ENCODE results near the gene MVK. TPM values are rescaled to one million over a fixed set of nuclear protein-coding genes. Genes with fewer than 3 reads are reported as not detected.

MVK gene
- total RNA-seq, 1 donor from 2014 or later: 12.4 TPM

DNA sequence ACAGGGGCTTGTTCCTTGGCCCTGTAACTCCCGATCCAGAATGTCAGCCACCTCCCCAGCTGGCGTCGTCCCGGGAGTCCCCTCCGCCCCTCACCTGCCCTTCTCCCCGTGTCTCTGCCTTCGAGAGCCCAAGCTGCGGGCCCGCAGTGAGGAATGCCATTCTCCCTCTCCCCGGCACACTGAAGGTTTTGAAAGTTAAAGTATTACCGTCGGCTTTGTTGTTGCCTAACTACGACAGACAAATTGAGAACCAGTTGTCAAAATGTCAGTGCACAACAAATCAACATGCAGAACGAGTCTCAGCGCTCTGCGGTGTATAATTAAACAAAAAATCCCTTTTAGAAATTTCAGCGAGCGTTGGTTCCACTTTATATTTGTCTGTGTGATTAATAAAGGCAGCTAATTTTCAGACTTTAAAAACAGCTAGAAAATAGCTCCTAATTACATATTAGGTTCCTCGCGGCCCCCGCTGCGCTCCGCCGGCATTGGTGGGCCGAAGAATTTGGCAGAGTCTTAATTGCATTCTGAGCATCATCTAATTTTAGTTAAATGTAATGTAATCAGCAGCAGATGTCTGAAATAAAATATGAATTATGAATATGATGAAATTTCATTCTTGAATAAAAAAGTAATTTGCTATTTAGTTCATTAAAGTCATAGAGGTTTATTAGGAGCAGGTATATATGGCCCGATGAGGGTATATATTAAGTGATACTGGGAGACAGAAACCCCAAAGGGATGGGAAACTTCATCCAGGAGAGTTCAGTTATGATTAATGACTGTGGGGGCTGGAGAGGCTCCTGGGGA, 40.3 kb downstream of the MVK start:
- Histone ChIP-seq H3K79me2 (ENCODE audit: insufficient read depth, low read length) (no peaks in the 10 kb centered on the region), H4K20me1 (ENCODE audit: insufficient read depth, low read length) (no peaks in the 10 kb centered on the region), H2AFZ (ENCODE audit: low read depth, low read length) (no peak overlapping the region), H3K9me3 (ENCODE audit: insufficient read depth, low read depth, low read length) (no peaks in the 10 kb centered on the region), H3K4me3 (ENCODE audit: insufficient read depth, low read depth, low read length) (no peak overlapping the region), H3K9ac (ENCODE audit: low read length) (no peak overlapping the region), H3K36me3 (ENCODE audit: insufficient read depth, low read length) (no peaks in the 10 kb centered on the region), H3K27me3 (ENCODE audit: insufficient read depth, low read length) (peaks cover 48% of the 10 kb centered on the region), H3K4me1 (ENCODE audit: insufficient read depth, low read length) (no peaks in the 10 kb centered on the region), H3K4me2 (ENCODE audit: low read length) (no peak overlapping the region), H3K27ac (ENCODE audit: low read depth, low read length) (no peak overlapping the region)
- no peaks in the 10 kb centered on the region for H3K36me3 Mint-ChIP-seq (ENCODE audit: low read depth, unreplicated experiment)
- TF ChIP-seq, protein P1, sequence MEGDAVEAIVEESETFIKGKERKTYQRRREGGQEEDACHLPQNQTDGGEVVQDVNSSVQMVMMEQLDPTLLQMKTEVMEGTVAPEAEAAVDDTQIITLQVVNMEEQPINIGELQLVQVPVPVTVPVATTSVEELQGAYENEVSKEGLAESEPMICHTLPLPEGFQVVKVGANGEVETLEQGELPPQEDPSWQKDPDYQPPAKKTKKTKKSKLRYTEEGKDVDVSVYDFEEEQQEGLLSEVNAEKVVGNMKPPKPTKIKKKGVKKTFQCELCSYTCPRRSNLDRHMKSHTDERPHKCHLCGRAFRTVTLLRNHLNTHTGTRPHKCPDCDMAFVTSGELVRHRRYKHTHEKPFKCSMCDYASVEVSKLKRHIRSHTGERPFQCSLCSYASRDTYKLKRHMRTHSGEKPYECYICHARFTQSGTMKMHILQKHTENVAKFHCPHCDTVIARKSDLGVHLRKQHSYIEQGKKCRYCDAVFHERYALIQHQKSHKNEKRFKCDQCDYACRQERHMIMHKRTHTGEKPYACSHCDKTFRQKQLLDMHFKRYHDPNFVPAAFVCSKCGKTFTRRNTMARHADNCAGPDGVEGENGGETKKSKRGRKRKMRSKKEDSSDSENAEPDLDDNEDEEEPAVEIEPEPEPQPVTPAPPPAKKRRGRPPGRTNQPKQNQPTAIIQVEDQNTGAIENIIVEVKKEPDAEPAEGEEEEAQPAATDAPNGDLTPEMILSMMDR (IDR thresholded peaks at IDR 0.05; ENCODE audit: insufficient read depth, low read depth, low read length): no peak
- peak; percentile 57 for TF ChIP-seq EZH2 (IDR thresholded peaks at IDR 0.05; ENCODE audit: insufficient read depth, low read length)
- H3K4me3 Mint-ChIP-seq (ENCODE audit: unreplicated experiment): no peak overlapping the region
- FAIRE-seq (no peak), DNase-seq (ENCODE audit: low read depth) (no peak)
- H3K4me1 Mint-ChIP-seq (ENCODE audit: low read depth, unreplicated experiment): no peaks in the 10 kb centered on the region
- H3K9me3 Mint-ChIP-seq (ENCODE audit: unreplicated experiment): peaks cover 9% of the 10 kb centered on the region
- H3K27ac Mint-ChIP-seq (ENCODE audit: unreplicated experiment): no peak overlapping the region
- H3K27me3 Mint-ChIP-seq (ENCODE audit: low read depth, unreplicated experiment): peaks cover 47% of the 10 kb centered on the region

DNA sequence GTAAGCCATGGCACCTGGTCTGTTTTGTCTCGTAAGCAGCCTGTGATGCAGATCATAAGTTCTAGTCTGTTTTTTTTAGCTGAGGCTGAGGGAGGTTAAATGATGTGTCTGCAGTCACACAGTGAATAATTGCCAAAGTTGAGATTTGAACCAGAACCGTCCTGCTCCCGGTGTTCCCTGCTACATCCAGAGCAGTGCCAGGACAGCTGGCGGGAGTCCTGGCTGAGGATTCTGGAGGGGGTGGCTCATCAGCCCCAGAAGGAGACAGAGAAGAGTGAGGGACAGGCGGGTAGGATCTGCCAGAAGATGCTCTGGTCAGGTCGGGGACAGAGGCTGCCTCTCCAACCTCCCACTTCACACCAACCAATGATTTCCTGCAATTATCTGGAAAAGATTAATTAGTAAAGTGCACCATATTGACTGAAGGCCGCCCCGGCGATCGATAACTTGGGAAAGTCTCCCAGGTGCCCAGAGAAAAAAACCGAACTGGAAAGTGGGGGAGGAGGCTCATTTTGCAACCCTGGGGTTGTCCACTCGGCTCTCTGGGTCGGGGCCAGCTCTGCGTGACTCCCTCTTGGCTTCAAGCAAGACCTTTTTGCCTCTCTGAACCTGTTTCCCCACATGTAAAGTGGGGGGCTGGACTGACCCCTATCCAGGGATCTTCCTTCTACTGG, 42.1 kb downstream of the MVK start:
- Histone ChIP-seq H3K9me3 (ENCODE audit: insufficient read depth, low read depth, low read length) (no peaks in the 10 kb centered on the region), H3K9ac (ENCODE audit: low read length) (no peak overlapping the region), H3K79me2 (ENCODE audit: insufficient read depth, low read length) (no peaks in the 10 kb centered on the region), H3K4me3 (ENCODE audit: insufficient read depth, low read depth, low read length) (no peak overlapping the region), H3K27ac (ENCODE audit: low read depth, low read length) (no peak overlapping the region), H4K20me1 (ENCODE audit: insufficient read depth, low read length) (no peaks in the 10 kb centered on the region), H3K4me2 (ENCODE audit: low read length) (no peak overlapping the region), H3K36me3 (ENCODE audit: insufficient read depth, low read length) (no peaks in the 10 kb centered on the region), H3K4me1 (ENCODE audit: insufficient read depth, low read length) (no peaks in the 10 kb centered on the region), H3K27me3 (ENCODE audit: insufficient read depth, low read length) (peaks cover 46% of the 10 kb centered on the region), H2AFZ (ENCODE audit: low read depth, low read length) (no peak overlapping the region)
- no peaks in the 10 kb centered on the region for H3K36me3 Mint-ChIP-seq (ENCODE audit: low read depth, unreplicated experiment)
- H3K9me3 Mint-ChIP-seq (ENCODE audit: unreplicated experiment): no peaks in the 10 kb centered on the region
- peaks cover 47% of the 10 kb centered on the region for H3K27me3 Mint-ChIP-seq (ENCODE audit: low read depth, unreplicated experiment)
- no peak for DNase-seq (ENCODE audit: low read depth)
- no peak overlapping the region for H3K27ac Mint-ChIP-seq (ENCODE audit: unreplicated experiment)
- no peaks in the 10 kb centered on the region for H3K4me1 Mint-ChIP-seq (ENCODE audit: low read depth, unreplicated experiment)
- H3K4me3 Mint-ChIP-seq (ENCODE audit: unreplicated experiment): no peak overlapping the region
- TF ChIP-seq, protein P1 (IDR thresholded peaks at IDR 0.05; ENCODE audit: insufficient read depth, low read depth, low read length): no peak
- no peak for TF ChIP-seq EZH2 (IDR thresholded peaks at IDR 0.05; ENCODE audit: insufficient read depth, low read length)
- FAIRE-seq: no peak

All from astrocyte (in vitro differentiated cells and primary cell).